H1 (cell line): ENCODE measurements around the gene NEUROD4. TPM values are rescaled to one million over a fixed set of nuclear protein-coding genes. Genes with fewer than 3 reads are reported as not detected.

Experiments used
- CTCF ChIA-PET: fragments of 300-600 bp; sonication (Branson Sonifier 250); formaldehyde crosslinking; loops from one replicate; lab custom pipeline; 2021; ENCODE audit not compliant: partially characterized antibody; lab: Charles Lee
- POLR2A ChIA-PET: fragments of 300-600 bp; sonication (Branson Sonifier 250); formaldehyde crosslinking; loops from one replicate; lab custom pipeline; 2021; ENCODE audit warnings: inconsistent platforms; ENCODE audit not compliant: partially characterized antibody; lab: Charles Lee
- DNase-seq, 2 experiments: peaks; one replicate each; pipeline versions ENCODE4 v3.0.0 to v3.0.0-alpha.2; 2010 to 2022; ENCODE audit warnings: low spot score in 2 of 2, low read depth in 1 of 2, mixed read lengths in 1 of 2
- FAIRE-seq: peaks from 2 replicates; lab custom pipeline; 2011; peaks lifted over from hg19 to GRCh38; lab: Jason Lieb, UNC
- H2AFZ ChIP-seq: 2 replicates; pipeline ENCODE4 v1.8.1; 2012; ENCODE audit warnings: low read length, inconsistent platforms
- H2AK5ac ChIP-seq: 2 replicates; pipeline ENCODE4 v1.6.1; 2013; ENCODE audit warnings: low read depth, low read length
- H2BK120ac ChIP-seq: replicated peaks from 2 replicates; pipeline ENCODE3; 2013; ENCODE audit warnings: low read depth, low read length, inconsistent platforms
- H2BK12ac ChIP-seq: 2 replicates; pipeline ENCODE4 v1.6.1; 2013; ENCODE audit warnings: low read depth, low read length
- H2BK15ac ChIP-seq: 2 replicates; pipeline ENCODE4 v1.6.1; 2013; ENCODE audit warnings: low read length
- H2BK20ac ChIP-seq: 2 replicates; pipeline ENCODE4 v1.6.1; 2013; ENCODE audit warnings: low read length
- H2BK5ac ChIP-seq: 2 replicates; pipeline ENCODE4 v1.6.1; 2013; ENCODE audit warnings: low read depth, low read length
- H3K14ac ChIP-seq: 2 replicates; pipeline ENCODE4 v1.6.1; 2013; ENCODE audit warnings: inconsistent platforms; ENCODE audit not compliant: insufficient read length
- H3K18ac ChIP-seq: 2 replicates; pipeline ENCODE4 v1.6.1; 2013; ENCODE audit warnings: low read length; ENCODE audit errors: extremely low read depth
- H3K23ac ChIP-seq: 2 replicates; pipeline ENCODE4 v1.6.1; 2013; ENCODE audit warnings: inconsistent platforms; ENCODE audit not compliant: insufficient read length
- H3K23me2 ChIP-seq: 2 replicates; pipeline ENCODE4 v1.6.1; 2013; ENCODE audit warnings: low read depth, low read length
- H3K27ac ChIP-seq: 2 replicates; pipeline ENCODE4 v1.6.1; 2011; ENCODE audit warnings: low read depth, low read length, inconsistent platforms
- H3K27me3 ChIP-seq, 4 experiments: replicated peaks in 1 of 4; 1 replicate in 1 of 4; 2 replicates in 3 of 4; pipeline versions ENCODE4 v1.6.1 to v1.8.1; 2011 to 2013; ENCODE audit warnings: low read length in 3 of 4, mild to moderate bottlenecking in 3 of 4, inconsistent platforms in 2 of 4, mixed read lengths in 2 of 4, moderate library complexity in 1 of 4; ENCODE audit not compliant: control insufficient read depth in 3 of 4, insufficient read depth in 3 of 4; ENCODE audit errors: extremely low read depth in 1 of 4
- H3K36me3 ChIP-seq, 4 experiments: 2 replicates each; pipeline versions ENCODE4 v1.6.1 to v1.8.1; 2011 to 2013; ENCODE audit warnings: mild to moderate bottlenecking in 4 of 4, low read length in 3 of 4, moderate library complexity in 2 of 4, control low read depth in 1 of 4, inconsistent platforms in 1 of 4; ENCODE audit not compliant: insufficient read depth in 4 of 4, control insufficient read depth in 2 of 4
- H3K4ac ChIP-seq: replicated peaks from 2 replicates; pipeline ENCODE3; 2013; ENCODE audit warnings: low read length, low read depth, mixed read lengths, inconsistent platforms; ENCODE audit not compliant: insufficient read length
- H3K4me1 ChIP-seq, 4 experiments: replicated peaks in 1 of 4; 1 replicate in 1 of 4; 2 replicates in 3 of 4; pipeline versions ENCODE4 v1.6.1 to v1.8.1; 2011 to 2013; ENCODE audit warnings: low read length in 3 of 4, inconsistent platforms in 2 of 4, mixed read lengths in 1 of 4; ENCODE audit not compliant: insufficient read depth in 4 of 4, control insufficient read depth in 3 of 4
- H3K4me2 ChIP-seq, 2 experiments: 2 replicates each; pipeline versions ENCODE4 v1.6.1 to v1.8.1; 2011 to 2013; ENCODE audit warnings: low read depth in 2 of 2, low read length in 2 of 2, control low read depth in 1 of 2, inconsistent platforms in 1 of 2, mild to moderate bottlenecking in 1 of 2; ENCODE audit not compliant: insufficient read depth in 1 of 2
- H3K4me3 ChIP-seq, 4 experiments: fragments of 200-600, 300-600 bp in 1 of 4; sonication (generic), shearing (Covaris generic), sonication (Bioruptor Twin) in 1 of 4; 2 replicates each; pipeline versions ENCODE4 v1.5.1 to v1.8.1; 2011 to 2016; ENCODE audit warnings: low read length in 4 of 4, low read depth in 3 of 4, control low read depth in 2 of 4, inconsistent platforms in 2 of 4, mild to moderate bottlenecking in 2 of 4, mixed read lengths in 1 of 4, moderate library complexity in 1 of 4; ENCODE audit not compliant: insufficient read depth in 2 of 4; ENCODE audit errors: extremely low read depth in 1 of 4
- H3K56ac ChIP-seq: replicated peaks from 2 replicates; pipeline ENCODE3; 2013; ENCODE audit warnings: low read depth, mild to moderate bottlenecking, mixed read lengths, low read length, inconsistent platforms; ENCODE audit not compliant: insufficient read length
- H3K79me1 ChIP-seq: 2 replicates; pipeline ENCODE4 v1.6.1; 2013; ENCODE audit warnings: low read depth, low read length, control low read depth
- H3K79me2 ChIP-seq, 2 experiments: 2 replicates each; pipeline versions ENCODE4 v1.6.1 to v1.8.1; 2012 to 2013; ENCODE audit warnings: low read length in 2 of 2, mild to moderate bottlenecking in 2 of 2, inconsistent platforms in 1 of 2; ENCODE audit not compliant: insufficient read depth in 2 of 2, control insufficient read depth in 1 of 2
- H3K9ac ChIP-seq, 4 experiments: replicated peaks in 1 of 4; 1 replicate in 1 of 4; 2 replicates in 3 of 4; pipeline versions ENCODE4 v1.6.1 to v1.8.1; 2011 to 2013; ENCODE audit warnings: low read depth in 3 of 4, low read length in 3 of 4, control low read depth in 2 of 4, mild to moderate bottlenecking in 2 of 4, moderate library complexity in 2 of 4, inconsistent platforms in 1 of 4; ENCODE audit errors: extremely low read depth in 1 of 4
- H3K9me3 ChIP-seq, 2 experiments: 2 replicates each; pipeline versions ENCODE4 v1.6.1 to v1.8.1; 2012 to 2013; ENCODE audit warnings: mild to moderate bottlenecking in 2 of 2, moderate library complexity in 2 of 2, control low read depth in 1 of 2, inconsistent platforms in 1 of 2, low read depth in 1 of 2, low read length in 1 of 2, mixed read lengths in 1 of 2; ENCODE audit not compliant: insufficient read depth in 2 of 2
- H4K20me1 ChIP-seq, 2 experiments: replicated peaks in 1 of 2; 2 replicates each; pipeline versions ENCODE3 to v1.8.1; 2011 to 2013; ENCODE audit warnings: inconsistent platforms in 2 of 2, low read length in 2 of 2, mild to moderate bottlenecking in 1 of 2; ENCODE audit not compliant: insufficient read depth in 2 of 2, control insufficient read depth in 1 of 2
- H4K5ac ChIP-seq: 2 replicates; pipeline ENCODE4 v1.6.1; 2013; ENCODE audit warnings: low read length, low read depth, mixed read lengths, inconsistent platforms; ENCODE audit not compliant: insufficient read length
- H4K8ac ChIP-seq: 2 replicates; pipeline ENCODE4 v1.8.0; 2013; ENCODE audit warnings: mild to moderate bottlenecking, moderate library complexity, low read length, inconsistent platforms; ENCODE audit not compliant: insufficient read depth; ENCODE audit errors: extremely low read depth
- H4K91ac ChIP-seq: replicated peaks from 2 replicates; pipeline ENCODE3; 2013; ENCODE audit warnings: low read length, mixed read lengths, inconsistent platforms; ENCODE audit not compliant: insufficient read length
- ATF3 ChIP-seq: IDR thresholded peaks from 2 replicates; pipeline ENCODE4 v1.6.1; 2011; ENCODE audit warnings: low read depth, mild to moderate bottlenecking, low read length; ENCODE audit not compliant: insufficient read depth
- BCL11A ChIP-seq, 2 experiments: IDR thresholded peaks; one replicate each; pipeline ENCODE4 v1.6.1; 2011; ENCODE audit warnings: low read depth in 2 of 2, low read length in 2 of 2, mild to moderate bottlenecking in 2 of 2
- CBX5 ChIP-seq: fragments of 300-800, 300-1000 bp; sonication (generic); IDR thresholded peaks from 2 replicates; pipeline ENCODE4 v1.7.1; 2016; ENCODE audit warnings: antibody characterized with exemption, low read length, low read depth
- CBX8 ChIP-seq: fragments of 300-800, 300-1000 bp; sonication (generic); IDR thresholded peaks from 2 replicates; pipeline ENCODE4 v1.7.1; 2016; ENCODE audit warnings: low read depth, low read length, borderline replicate concordance
- JUND ChIP-seq: IDR thresholded peaks from 2 replicates; pipeline ENCODE4 v1.6.1; 2011; ENCODE audit warnings: mild to moderate bottlenecking, improper control_type of control experiment, low read length
- KDM5A ChIP-seq: fragments of 200-600 bp; IDR thresholded peaks from 2 replicates; pipeline ENCODE4 v1.7.1; 2012; ENCODE audit warnings: mild to moderate bottlenecking, low read length, inconsistent platforms, mixed read lengths
- NANOG ChIP-seq: IDR thresholded peaks from 2 replicates; pipeline ENCODE4 v1.6.1; 2011; ENCODE audit warnings: low read length, low read depth, mild to moderate bottlenecking, inconsistent platforms; ENCODE audit not compliant: insufficient read depth, poor library complexity, severe bottlenecking
- SAP30 ChIP-seq: fragments of 300-600 bp; sonication (generic); IDR thresholded peaks from 2 replicates; pipeline ENCODE4 v1.7.1; 2012; ENCODE audit warnings: low read length, moderate library complexity, mild to moderate bottlenecking, inconsistent platforms; ENCODE audit not compliant: insufficient read depth, insufficient replicate concordance
- SUZ12 ChIP-seq: fragments of 200-600 bp; sonication (generic); IDR thresholded peaks from 2 replicates; pipeline ENCODE4 v1.6.1; 2012; ENCODE audit warnings: mild to moderate bottlenecking, inconsistent platforms, low read length, moderate library complexity, mixed read lengths
- TCF12 ChIP-seq: IDR thresholded peaks from 2 replicates; pipeline ENCODE4 v1.6.1; 2011; ENCODE audit warnings: low read depth, mild to moderate bottlenecking, low read length
- YY1 ChIP-seq: IDR thresholded peaks from 2 replicates; pipeline ENCODE4 v1.6.1; 2011; ENCODE audit warnings: low read depth, mild to moderate bottlenecking, low read length
- WGBS, 2 experiments: shearing (Covaris generic) in 1 of 2; methylation state at CpG; one replicate each; pipeline versions ENCODE4 v1.1.6 to v1.1.7; 2013 to 2015; ENCODE audit warnings: low lambda C conversion rate in 2 of 2, mixed read lengths in 2 of 2, inconsistent platforms in 1 of 2, low coverage in 1 of 2, missing lambda C conversion rate in 1 of 2; ENCODE audit not compliant: insufficient replicate concordance in 2 of 2, insufficient coverage in 1 of 2, insufficient read length in 1 of 2; ENCODE audit errors: extremely low coverage in 1 of 2, missing lambda C conversion rate in 1 of 2; 5-methylcytosine and 5-hydroxymethylcytosine counted together
- polyA plus RNA-seq, 7 experiments: library from polyadenylated mRNA; depleted of rRNA in 3 of 7; stranded (reverse) in 5 of 7; unstranded in 2 of 7; fragments of >200 nt in 5 of 7; fragments of 200-250 nt in 2 of 7; gene quantifications; 1 replicate in 5 of 7; 2 replicates in 1 of 7; 4 replicates in 1 of 7; pipeline versions ENCODE4 v1.2.1 to v1.2.3, GENCODE V29; 2011 to 2013; ENCODE audit warnings: missing spikeins in 2 of 7, mixed read lengths in 2 of 7
- total RNA-seq: library from RNA; stranded (reverse); fragmentation: NEBNext Ultra II Directional; extraction: Animal tissue kit (Norgen Biotek cat#: 25700); gene quantifications from 2 replicates; pipeline ENCODE4 v1.2.1, GENCODE V29; 2021
- TF ChIP-seq, protein P1 (sequence below): IDR thresholded peaks from 2 replicates; pipeline ENCODE4 v1.6.1; 2012; ENCODE audit warnings: inconsistent platforms

The NEUROD4 gene
- total and polyA plus RNA-seq, 2 of the 8 experiments (the other 6 are each of a cell fraction or from before 2014, with no cell fraction given): not detected

- H3K9ac ChIP-seq: no peak overlapping the region
- H3K4me2 ChIP-seq: no peak overlapping the region
- no peaks in the 10 kb centered on the region for H3K23me2 ChIP-seq
- H3K56ac ChIP-seq: no peak overlapping the region
- no peak overlapping the region for H2BK120ac ChIP-seq
- H3K18ac ChIP-seq: peak overlapping the region; percentile 15; the same call in 1 of the 2 replicates
- no peak overlapping the region for H2BK20ac ChIP-seq
- H3K4me1 ChIP-seq: peaks cover 0 to 2% (median under 1%) of the 10 kb centered on the region in 4 experiments; a peak in 2 of 7 replicates
- no peak overlapping the region for H4K91ac ChIP-seq
- no peaks in the 10 kb centered on the region for H3K9me3 ChIP-seq
- CTCF ChIA-PET: interaction anchor here (0.6 to 14.9 kb wide), 40 partner anchors 9 to 495 kb away, joined by 3 to 627 read pairs (median 5); partner anchors contain the start of genes MUCL1 and NEUROD4
- 54% methylated on average over 8 of the region's 8 CpGs; no CpG with 5 or more reads in 1 of the 2 experiments for WGBS, 2 experiments
- no peak overlapping the region for H3K23ac ChIP-seq
- peak overlapping the region; percentile 37 for H2AFZ ChIP-seq
- no peaks in the 10 kb centered on the region for H3K36me3 ChIP-seq
- H3K14ac ChIP-seq: no peak overlapping the region
- H2BK15ac ChIP-seq: no peak overlapping the region
- H4K8ac ChIP-seq: no peak overlapping the region
- no peak for DNase-seq
- H3K27ac ChIP-seq: no peak overlapping the region
- no peak overlapping the region for H3K4ac ChIP-seq
- no peak overlapping the region for H4K5ac ChIP-seq
- H2BK5ac ChIP-seq: no peak overlapping the region
- no peak overlapping the region; the same call in 1 of the 2 replicates for H2BK12ac ChIP-seq
- FAIRE-seq: peak; percentile 99
- H3K27me3 ChIP-seq: no peaks in the 10 kb centered on the region
- POLR2A ChIA-PET: interaction anchor here (1.7 kb wide), 1 partner anchor 72 kb away, joined by 12 read pairs; no protein-coding TSS in a partner anchor
- no peak overlapping the region for H2AK5ac ChIP-seq
- no peaks in the 10 kb centered on the region for H3K79me1 ChIP-seq
- H4K20me1 ChIP-seq: no peaks in the 10 kb centered on the region
- H3K79me2 ChIP-seq: no peaks in the 10 kb centered on the region
- no peak overlapping the region for H3K4me3 ChIP-seq
- TF ChIP-seq TCF12 (no peak), CBX5 (no peak), BCL11A (IDR thresholded peaks at IDR 0.05; ENCODE audit: low read depth in 2 of 2, low read length in 2 of 2) (no peak), KDM5A (no peak), SAP30 (no peak), ATF3 (no peak), CBX8 (no peak), NANOG (peak; percentile 37), YY1 (peak; percentile 61; the same call in 1 of the 2 replicates), SUZ12 (no peak), JUND (no peak)
- TF ChIP-seq, protein P1, sequence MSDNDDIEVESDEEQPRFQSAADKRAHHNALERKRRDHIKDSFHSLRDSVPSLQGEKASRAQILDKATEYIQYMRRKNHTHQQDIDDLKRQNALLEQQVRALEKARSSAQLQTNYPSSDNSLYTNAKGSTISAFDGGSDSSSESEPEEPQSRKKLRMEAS: no peak
These were observed 48.7 kb downstream of the NEUROD4 start for GRCh38 chr12:55068416-55069010.
